Activated naive CD8-positive, alpha-beta T cell treated with anti-CD3 and anti-CD28 coated beads for 36 hours (primary cell): ENCODE results near the gene COPB2. TPM values are rescaled to one million over a fixed set of nuclear protein-coding genes. Genes with fewer than 3 reads are reported as not detected.
"Not testable (repeated sequence)": the region's sequence is repeated elsewhere in the genome, so short reads cannot be mapped to it uniquely, and the experiment has no call there.

Experiments used
- DNase-seq: peaks from one replicate; pipeline ENCODE4 v3.0.0; 2021
- H3K27ac Mint-ChIP-seq: one replicate; pipeline ENCODE4 v1.8.0; 2022; ENCODE audit warnings: mild to moderate bottlenecking, moderate library complexity, mixed read lengths
- H3K27me3 Mint-ChIP-seq: one replicate; pipeline ENCODE4 v1.8.0; 2022; ENCODE audit warnings: mild to moderate bottlenecking, mixed read lengths
- H3K36me3 Mint-ChIP-seq: one replicate; pipeline ENCODE4 v1.8.0; 2021; ENCODE audit warnings: mild to moderate bottlenecking, mixed read lengths
- H3K4me1 Mint-ChIP-seq: one replicate; pipeline ENCODE4 v1.8.0; 2021; ENCODE audit warnings: mixed read lengths
- H3K4me3 Mint-ChIP-seq: one replicate; pipeline ENCODE4 v1.8.0; 2022; ENCODE audit warnings: mild to moderate bottlenecking, moderate library complexity, mixed read lengths
- H3K9me3 Mint-ChIP-seq: one replicate; pipeline ENCODE4 v1.8.0; 2022; ENCODE audit warnings: mixed read lengths
- total RNA-seq, 2 experiments: library from RNA; stranded (reverse); gene quantifications; one replicate each; pipeline ENCODE4 v1.2.3, GENCODE V29; 2021

COPB2 gene
- total RNA-seq, 2 experiments from 2014 or later, result 86.6 to 91.0 TPM

DNA sequence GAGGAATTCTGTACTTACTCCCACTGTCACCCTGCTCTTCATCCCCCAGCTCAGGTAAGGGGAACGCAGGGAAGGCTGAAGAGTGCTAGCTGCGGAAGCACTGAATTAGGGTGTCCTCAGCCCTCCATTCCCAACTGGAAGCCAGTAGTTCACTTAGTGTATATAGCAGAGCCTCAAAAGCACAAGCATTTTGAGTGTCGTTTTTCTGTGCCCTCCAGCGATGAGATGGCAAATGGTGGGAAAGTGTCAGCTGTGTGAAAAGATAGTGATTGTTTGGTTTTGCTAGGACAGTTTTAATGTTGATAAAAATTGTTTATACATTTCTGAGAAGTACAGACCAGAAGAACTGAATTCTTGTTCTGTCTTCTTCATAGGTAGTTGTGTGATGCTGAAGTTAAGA lies 34.8 kb downstream of the COPB2 start:
- DNase-seq, result no peak
- Mint-ChIP-seq H3K27me3 (no peaks in the 10 kb centered on the region), H3K9me3 (no peaks in the 10 kb centered on the region), H3K27ac (peak overlapping the region; percentile 83), H3K4me3 (no peak overlapping the region), H3K4me1 (peaks cover 42% of the 10 kb centered on the region), H3K36me3 (peaks cover 32% of the 10 kb centered on the region)

GRCh38 chr3:139353920-139354556 lies 35.4 kb downstream of the COPB2 start:
- Mint-ChIP-seq H3K27ac (no peak overlapping the region), H3K4me3 (no peak overlapping the region), H3K9me3 (no peaks in the 10 kb centered on the region), H3K27me3 (no peaks in the 10 kb centered on the region), H3K36me3 (peaks cover 33% of the 10 kb centered on the region), H3K4me1 (peaks cover 38% of the 10 kb centered on the region)
- no peak for DNase-seq

GRCh38 chr3:139346771-139347170 lies 42.7 kb downstream of the COPB2 start:
- H3K27me3 Mint-ChIP-seq, result no peaks in the 10 kb centered on the region
- no peak overlapping the region for H3K27ac Mint-ChIP-seq
- H3K4me3 Mint-ChIP-seq, result no peak overlapping the region
- H3K9me3 Mint-ChIP-seq, result no peaks in the 10 kb centered on the region
- H3K4me1 Mint-ChIP-seq, result peaks cover 6% of the 10 kb centered on the region
- no peak for DNase-seq
- H3K36me3 Mint-ChIP-seq, result peaks cover 9% of the 10 kb centered on the region

- peak; percentile 80 for DNase-seq
- Mint-ChIP-seq H3K9me3 (no peaks in the 10 kb centered on the region), H3K27ac (peak within 1 kb of the TSS; percentile 73), H3K4me1 (peaks cover 10% of the 10 kb centered on the region), H3K36me3 (peaks cover 9% of the 10 kb centered on the region), H3K27me3 (peaks cover 3% of the 10 kb centered on the region), H3K4me3 (no peak within 1 kb of the TSS)
Observed at GRCh38 chr3:139343895-139344856, 45.3 kb downstream of the COPB2 start, which contains the start of gene MRPS22. TSS of gene MRPS22 (plus strand) at chr3:139344020. CDS start at chr3:139344027, 7 bp downstream.

- no peak for DNase-seq
- Mint-ChIP-seq H3K9me3 (no peaks in the 10 kb centered on the region), H3K4me3 (no peak overlapping the region), H3K27me3 (peaks cover 7% of the 10 kb centered on the region), H3K36me3 (peaks cover under 1% of the 10 kb centered on the region), H3K27ac (no peak overlapping the region), H3K4me1 (peaks cover 13% of the 10 kb centered on the region)
Observed at GRCh38 chr3:139342054-139342453, 47.4 kb downstream of the COPB2 start.

DNA sequence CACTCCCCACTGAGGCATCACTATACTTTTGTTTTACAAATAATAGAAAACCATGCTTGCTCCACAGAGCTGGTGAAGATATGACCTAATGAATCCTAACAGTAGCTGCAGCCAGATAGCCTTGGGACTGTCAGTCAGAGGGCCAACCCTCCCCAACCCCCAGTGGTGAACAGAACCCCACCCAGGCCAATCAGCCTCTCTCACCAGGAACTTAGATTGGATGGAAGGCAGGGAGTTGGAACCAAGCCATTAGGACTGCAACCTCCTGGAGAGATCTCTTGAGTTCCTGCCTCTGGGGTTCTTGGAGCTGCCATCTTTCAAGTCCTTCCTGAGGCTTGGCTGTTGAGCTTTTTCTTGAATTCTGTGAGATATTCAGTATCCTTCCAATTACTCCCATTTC lies 48.7 kb downstream of the COPB2 start:
- Mint-ChIP-seq H3K27ac (no peak overlapping the region), H3K4me3 (no peak overlapping the region), H3K4me1 (peaks cover 13% of the 10 kb centered on the region), H3K27me3 (peaks cover 10% of the 10 kb centered on the region), H3K36me3 (no peaks in the 10 kb centered on the region), H3K9me3 (no peaks in the 10 kb centered on the region)
- no peak for DNase-seq

DNA sequence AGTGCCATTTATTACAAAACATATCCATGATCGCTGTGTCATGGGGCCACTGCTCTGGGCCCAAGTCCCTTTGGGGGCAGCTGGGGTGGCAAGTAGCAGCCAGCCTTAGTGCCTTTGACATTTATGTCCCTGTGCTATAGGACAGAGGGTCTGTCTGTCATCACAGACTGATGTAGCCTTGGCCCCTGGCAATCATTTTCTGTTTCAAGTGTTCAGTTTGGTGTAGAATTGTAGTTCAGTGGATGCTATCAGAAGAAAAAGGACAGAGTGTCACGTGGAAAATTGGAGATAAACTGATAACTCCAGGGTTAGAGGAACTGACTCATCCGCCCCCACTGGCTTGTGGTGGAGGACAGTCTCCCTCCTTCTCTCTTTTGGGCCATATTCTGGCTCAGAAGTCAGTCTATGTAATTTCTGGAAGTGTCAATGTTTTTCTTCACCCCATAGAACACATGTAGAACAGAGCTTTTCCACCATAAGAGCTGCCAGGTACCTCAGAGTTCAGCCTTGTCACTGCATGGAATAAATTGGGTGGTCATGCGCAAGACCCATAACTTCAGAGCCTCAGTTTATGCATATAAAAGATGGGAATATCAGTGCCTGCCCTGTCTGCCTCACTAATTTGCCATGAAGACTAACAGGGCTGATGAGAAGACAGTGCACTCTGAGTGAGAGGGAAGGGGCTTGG lies 50.1 kb downstream of the COPB2 start:
- H3K9me3 Mint-ChIP-seq, result no peaks in the 10 kb centered on the region
- peaks cover 10% of the 10 kb centered on the region for H3K27me3 Mint-ChIP-seq
- no peak overlapping the region for H3K27ac Mint-ChIP-seq
- DNase-seq, result peak; percentile 36
- H3K4me1 Mint-ChIP-seq, result peaks cover 13% of the 10 kb centered on the region
- H3K36me3 Mint-ChIP-seq, result no peaks in the 10 kb centered on the region
- no peak overlapping the region for H3K4me3 Mint-ChIP-seq

DNA sequence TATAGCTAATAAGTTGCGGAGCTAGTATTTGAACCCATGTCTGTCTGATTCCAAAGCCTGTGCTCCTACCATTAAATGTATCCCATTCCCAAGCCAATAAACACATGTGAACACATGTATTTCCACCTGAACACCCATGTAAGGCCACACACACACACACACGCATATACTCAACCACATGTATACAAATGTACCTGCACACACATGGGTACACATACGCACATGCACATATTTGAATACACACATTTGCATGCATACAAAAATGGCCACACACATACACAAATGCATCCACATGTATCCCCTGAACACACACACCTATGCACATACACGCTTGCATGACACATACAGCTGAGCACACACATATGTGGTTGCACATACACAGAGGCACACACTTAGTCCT lies 51.0 kb downstream of the COPB2 start:
- no peak for DNase-seq
- Mint-ChIP-seq H3K4me3 (no peak overlapping the region), H3K4me1 (peaks cover 13% of the 10 kb centered on the region), H3K9me3 (no peaks in the 10 kb centered on the region), H3K36me3 (no peaks in the 10 kb centered on the region), H3K27ac (no peak overlapping the region), H3K27me3 (peaks cover 12% of the 10 kb centered on the region)

GRCh38 chr3:139334675-139335074 lies 54.8 kb downstream of the COPB2 start:
- H3K27me3 Mint-ChIP-seq, result peaks cover 40% of the 10 kb centered on the region
- H3K4me3 Mint-ChIP-seq, H3K27ac Mint-ChIP-seq, H3K9me3 Mint-ChIP-seq, DNase-seq, H3K4me1 Mint-ChIP-seq, H3K36me3 Mint-ChIP-seq: not testable (repeated sequence)

DNA sequence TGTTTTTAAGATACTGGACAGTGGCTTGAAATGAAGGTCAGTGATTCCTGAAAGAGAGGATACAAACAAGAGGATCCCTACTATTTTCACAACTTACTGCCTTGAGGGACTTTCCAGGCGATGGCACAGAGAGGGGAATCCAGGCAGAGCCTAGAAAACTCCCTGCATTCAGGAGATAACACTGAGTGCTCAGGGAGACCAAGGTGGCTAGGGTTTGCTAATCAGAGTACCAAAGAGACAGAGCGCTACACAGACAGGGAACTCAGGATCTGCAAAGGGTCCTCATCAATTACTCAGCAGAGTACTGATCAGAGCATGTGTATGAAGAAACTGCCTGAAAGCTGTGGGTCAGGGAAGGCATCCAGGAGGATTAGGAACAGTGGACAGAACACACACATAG lies 57.4 kb downstream of the COPB2 start:
- no peak overlapping the region for H3K4me3 Mint-ChIP-seq
- DNase-seq, result no peak
- no peak overlapping the region for H3K27ac Mint-ChIP-seq
- peaks cover 36% of the 10 kb centered on the region for H3K27me3 Mint-ChIP-seq
- peaks cover 9% of the 10 kb centered on the region for H3K4me1 Mint-ChIP-seq
- H3K9me3 Mint-ChIP-seq, result no peaks in the 10 kb centered on the region
- H3K36me3 Mint-ChIP-seq, result no peaks in the 10 kb centered on the region

DNA sequence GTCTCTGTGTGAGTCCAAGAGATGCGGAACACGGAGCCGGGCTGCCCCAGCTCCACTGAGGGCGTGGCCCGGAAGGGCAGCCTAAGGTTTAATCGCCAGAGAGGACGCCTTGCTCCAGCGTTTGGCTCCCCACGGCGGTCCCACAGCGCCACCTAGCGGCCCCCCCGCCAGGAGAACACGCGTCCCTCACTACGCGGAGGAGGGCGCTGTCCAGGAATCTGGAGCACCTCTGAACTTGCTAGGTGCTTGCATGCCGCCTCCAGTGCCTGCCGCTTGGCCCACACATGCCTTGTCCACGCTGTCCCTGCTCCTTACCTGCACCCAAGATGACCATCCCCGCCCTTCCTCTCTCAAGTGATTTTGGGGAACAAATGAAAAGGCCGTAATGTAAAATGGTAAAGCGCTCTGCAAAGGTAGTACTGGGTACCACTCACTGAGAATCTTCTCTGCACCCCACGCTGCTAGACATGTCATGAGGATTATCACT lies 60.0 kb downstream of the COPB2 start:
- no peaks in the 10 kb centered on the region for H3K36me3 Mint-ChIP-seq
- peaks cover 33% of the 10 kb centered on the region for H3K27me3 Mint-ChIP-seq
- no peaks in the 10 kb centered on the region for H3K9me3 Mint-ChIP-seq
- peaks cover 9% of the 10 kb centered on the region for H3K4me1 Mint-ChIP-seq
- H3K4me3 Mint-ChIP-seq, result peak overlapping the region; percentile 46
- peak; percentile 88 for DNase-seq
- H3K27ac Mint-ChIP-seq, result no peak overlapping the region

DNA sequence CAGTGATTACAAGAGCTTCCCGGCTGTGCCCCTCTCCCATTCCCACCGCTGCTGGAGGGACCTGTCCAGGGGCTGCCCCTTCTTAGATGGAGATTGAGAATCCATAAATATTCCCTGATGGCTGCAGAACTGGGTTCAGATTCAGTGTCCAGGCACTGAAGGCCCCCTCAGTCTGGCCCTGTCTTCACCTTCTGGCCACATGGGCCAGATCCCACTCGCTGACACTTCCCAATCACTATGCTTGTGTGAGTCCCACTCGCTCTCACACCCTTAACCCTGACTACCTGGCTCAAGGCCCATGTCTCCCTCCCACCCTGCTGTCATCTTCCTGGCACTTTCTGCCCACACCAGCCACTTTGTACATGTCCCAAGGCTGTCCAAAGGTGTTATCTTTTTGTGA lies 61.1 kb downstream of the COPB2 start:
- Mint-ChIP-seq H3K9me3 (no peaks in the 10 kb centered on the region), H3K4me3 (no peak overlapping the region), H3K36me3 (no peaks in the 10 kb centered on the region)

DNA sequence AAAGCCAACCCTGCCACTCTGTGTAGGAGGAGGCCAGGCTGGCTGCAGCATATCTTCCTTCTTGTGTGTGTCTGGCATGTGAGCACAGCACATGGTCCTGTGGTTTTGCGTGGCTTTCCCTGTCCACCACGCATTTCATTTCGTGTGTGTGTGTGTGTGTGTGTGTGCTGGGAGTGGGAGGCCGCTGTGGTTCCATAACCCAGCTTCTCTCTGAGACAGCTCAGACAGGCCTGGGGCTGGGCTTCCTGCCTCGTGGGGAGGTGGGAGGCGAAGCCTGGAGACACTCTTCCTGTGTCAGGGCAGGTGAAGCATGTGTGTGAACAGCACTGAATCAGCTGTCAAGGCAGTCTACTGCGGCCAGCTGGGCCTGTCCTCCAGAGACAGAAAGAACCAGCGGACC lies 61.6 kb downstream of the COPB2 start:
- no peaks in the 10 kb centered on the region for H3K36me3 Mint-ChIP-seq
- H3K9me3 Mint-ChIP-seq, result no peaks in the 10 kb centered on the region
- no peak overlapping the region for H3K4me3 Mint-ChIP-seq
- peak overlapping the region; percentile 38 for H3K27ac Mint-ChIP-seq
- peaks cover 27% of the 10 kb centered on the region for H3K27me3 Mint-ChIP-seq
- peaks cover 9% of the 10 kb centered on the region for H3K4me1 Mint-ChIP-seq
- no peak for DNase-seq

More for the DNA sequence above, 61.1 kb downstream of the COPB2 start:
- Mint-ChIP-seq H3K27ac (no peak overlapping the region), H3K4me1 (peaks cover 9% of the 10 kb centered on the region), H3K27me3 (peaks cover 31% of the 10 kb centered on the region)
- DNase-seq, result no peak

GRCh38 chr3:139327231-139327630 lies 62.2 kb downstream of the COPB2 start:
- Mint-ChIP-seq H3K4me1 (peaks cover 9% of the 10 kb centered on the region), H3K27me3 (peaks cover 26% of the 10 kb centered on the region), H3K27ac (no peak overlapping the region), H3K9me3 (no peaks in the 10 kb centered on the region), H3K4me3 (no peak overlapping the region), H3K36me3 (no peaks in the 10 kb centered on the region)
- DNase-seq, result no peak

DNA sequence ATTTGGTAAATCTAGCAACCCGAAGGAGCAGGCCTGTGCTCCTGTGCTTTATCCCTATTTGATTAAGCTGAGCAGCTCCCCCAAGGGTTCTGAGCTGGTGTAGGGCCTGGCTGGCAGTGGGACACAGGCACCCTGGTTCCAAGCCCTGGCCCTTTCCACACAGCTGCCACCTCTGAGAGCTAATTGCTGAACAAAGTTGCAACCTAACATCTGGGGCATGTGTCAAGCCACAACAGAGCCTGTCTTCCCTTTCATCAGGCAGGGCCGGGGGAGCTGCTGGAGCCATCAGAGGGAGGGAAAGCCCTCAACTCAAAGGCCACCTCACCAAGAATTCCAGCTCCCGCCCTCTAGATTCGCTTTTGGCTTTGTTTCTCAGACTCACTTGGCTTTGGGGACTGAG lies 62.7 kb downstream of the COPB2 start:
- Mint-ChIP-seq H3K27ac (no peak overlapping the region), H3K36me3 (no peaks in the 10 kb centered on the region), H3K4me1 (peaks cover 9% of the 10 kb centered on the region), H3K4me3 (no peak overlapping the region), H3K9me3 (no peaks in the 10 kb centered on the region), H3K27me3 (peaks cover 22% of the 10 kb centered on the region)
- no peak for DNase-seq
